SK-N-SH treated with all-trans-retinoic acid at 6 μM for 48 hours (cell line): ENCODE data around the gene TEX29.

Experiments used
- ARNTL ChIP-seq: fragments of 450-650 bp; formaldehyde crosslinking; IDR thresholded peaks from 2 replicates; pipeline ENCODE4 v1.5.0; 2020; ENCODE audit warnings: low read depth, mild to moderate bottlenecking, moderate library complexity, borderline replicate concordance
- ISL1 ChIP-seq: fragments of 250-450 bp; sonication (Bioruptor Pico); IDR thresholded peaks from 2 replicates; pipeline ENCODE4 v2.1.2; 2022; ENCODE audit warnings: mild to moderate bottlenecking, moderate library complexity
- OSR1 ChIP-seq: fragments of 250-450 bp; sonication (Bioruptor Pico); IDR thresholded peaks from 2 replicates; pipeline ENCODE4 v1.8.0; 2022; ENCODE audit warnings: moderate library complexity, mild to moderate bottlenecking, inconsistent platforms
- TCF4 ChIP-seq: fragments of 250-450 bp; sonication (Bioruptor Pico); IDR thresholded peaks from 2 replicates; pipeline ENCODE4 v1.8.0; 2021; ENCODE audit warnings: mild to moderate bottlenecking, moderate library complexity, borderline replicate concordance
- ZC3H10 ChIP-seq: fragments of 250-450 bp; sonication (Bioruptor Pico); IDR thresholded peaks from 2 replicates; pipeline ENCODE4 v1.5.1; 2021; ENCODE audit warnings: mild to moderate bottlenecking, moderate library complexity
- ZFP3 ChIP-seq: fragments of 250-450 bp; sonication (Bioruptor Pico); IDR thresholded peaks from 2 replicates; pipeline ENCODE4 v1.5.0; 2020; ENCODE audit warnings: mild to moderate bottlenecking, moderate library complexity
- ZNF565 ChIP-seq: fragments of 450-650 bp; formaldehyde crosslinking; conservative IDR thresholded peaks from 2 replicates; pipeline ENCODE4 v1.5.0; 2020; ENCODE audit warnings: low read depth, mild to moderate bottlenecking, moderate library complexity
- ZNF70 ChIP-seq: fragments of 450-650 bp; formaldehyde crosslinking; IDR thresholded peaks from 2 replicates; pipeline ENCODE4 v1.5.0; 2020; ENCODE audit warnings: mild to moderate bottlenecking, moderate library complexity
- ZNF8 ChIP-seq: fragments of 450-650 bp; formaldehyde crosslinking; IDR thresholded peaks from 2 replicates; pipeline ENCODE4 v1.5.0; 2020; ENCODE audit warnings: mild to moderate bottlenecking, moderate library complexity
- TF ChIP-seq, protein P1 (sequence below): fragments of 250-450 bp; sonication (Bioruptor Pico); IDR thresholded peaks from 2 replicates; pipeline ENCODE4 v1.5.1; 2020; ENCODE audit warnings: low read depth, mild to moderate bottlenecking, moderate library complexity

GRCh38 chr13:111287201-111287600 is 33.2 kb upstream of the TEX29 start:
- TF ChIP-seq ZNF565 (CRISPR knock-in tag) (no peak), ZNF70 (CRISPR knock-in tag) (no peak), ZC3H10 (CRISPR knock-in tag) (no peak), ARNTL (no peak), TCF4 (no peak), ZNF8 (CRISPR knock-in tag) (no peak), OSR1 (CRISPR knock-in tag) (no peak), ZFP3 (no peak), ISL1 (CRISPR knock-in tag) (no peak)
- TF ChIP-seq, protein P1, sequence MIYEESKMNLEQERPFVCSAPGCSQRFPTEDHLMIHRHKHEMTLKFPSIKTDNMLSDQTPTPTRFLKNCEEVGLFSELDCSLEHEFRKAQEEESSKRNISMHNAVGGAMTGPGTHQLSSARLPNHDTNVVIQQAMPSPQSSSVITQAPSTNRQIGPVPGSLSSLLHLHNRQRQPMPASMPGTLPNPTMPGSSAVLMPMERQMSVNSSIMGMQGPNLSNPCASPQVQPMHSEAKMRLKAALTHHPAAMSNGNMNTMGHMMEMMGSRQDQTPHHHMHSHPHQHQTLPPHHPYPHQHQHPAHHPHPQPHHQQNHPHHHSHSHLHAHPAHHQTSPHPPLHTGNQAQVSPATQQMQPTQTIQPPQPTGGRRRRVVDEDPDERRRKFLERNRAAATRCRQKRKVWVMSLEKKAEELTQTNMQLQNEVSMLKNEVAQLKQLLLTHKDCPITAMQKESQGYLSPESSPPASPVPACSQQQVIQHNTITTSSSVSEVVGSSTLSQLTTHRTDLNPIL (CRISPR knock-in tag), result no peak
